GM12865 (cell line): Measurements from ENCODE around the gene NDST3.

ENCODE experiments used
- DNase-seq: peaks from one replicate; pipeline ENCODE4 v3.0.0; 2010; ENCODE audit warnings: low read depth
- H3K4me3 ChIP-seq: 2 replicates; pipeline ENCODE4 v1.5.1; 2011; ENCODE audit warnings: mild to moderate bottlenecking, low read depth, low read length, control low read depth
- TF ChIP-seq, protein P1 (sequence below): IDR thresholded peaks from 2 replicates; pipeline ENCODE4 v1.5.1; 2011; ENCODE audit warnings: low read length, control low read depth, low read depth, inconsistent platforms; ENCODE audit not compliant: insufficient read depth; ENCODE audit errors: missing control alignments

NDST3 gene

DNA sequence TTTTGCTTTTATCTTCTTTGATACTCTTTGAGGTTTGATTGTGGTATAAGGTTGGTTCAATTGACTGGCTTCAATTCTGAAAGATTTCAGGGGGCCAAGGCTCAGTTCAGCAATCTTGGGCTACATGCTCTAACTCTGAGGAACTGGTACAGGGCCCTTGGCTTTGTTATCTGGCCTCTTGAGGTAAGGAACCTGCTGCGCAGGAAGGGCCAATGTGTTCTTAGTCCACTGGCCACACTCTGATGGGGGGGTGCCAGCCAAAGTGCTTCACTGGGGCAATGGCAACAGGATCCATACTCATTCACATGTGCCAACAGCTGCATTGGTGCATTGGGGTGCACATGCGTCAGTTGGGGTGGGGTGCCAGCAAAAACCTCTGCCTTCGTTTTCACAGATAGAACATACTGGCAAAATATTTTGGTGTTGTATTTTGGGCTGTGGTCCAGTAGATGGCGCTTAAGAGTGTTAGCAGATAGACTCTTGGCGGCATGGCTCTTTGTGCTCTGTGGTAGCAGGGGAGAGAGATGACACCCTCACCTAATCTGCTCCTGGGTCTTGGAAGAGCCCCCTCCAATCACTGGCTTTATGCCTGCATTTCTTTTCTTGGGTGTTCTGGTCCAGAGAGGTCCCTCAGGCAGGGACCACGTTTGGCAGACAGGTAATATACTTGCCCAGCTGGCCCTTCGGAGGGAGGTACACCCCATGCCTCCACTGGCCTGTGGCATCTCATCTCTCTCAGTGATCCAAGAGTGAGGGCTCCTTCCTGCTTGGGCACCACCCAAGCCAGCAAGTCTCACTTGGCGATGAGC is 42.9 kb downstream of the NDST3 start:
- TF ChIP-seq, protein P1, sequence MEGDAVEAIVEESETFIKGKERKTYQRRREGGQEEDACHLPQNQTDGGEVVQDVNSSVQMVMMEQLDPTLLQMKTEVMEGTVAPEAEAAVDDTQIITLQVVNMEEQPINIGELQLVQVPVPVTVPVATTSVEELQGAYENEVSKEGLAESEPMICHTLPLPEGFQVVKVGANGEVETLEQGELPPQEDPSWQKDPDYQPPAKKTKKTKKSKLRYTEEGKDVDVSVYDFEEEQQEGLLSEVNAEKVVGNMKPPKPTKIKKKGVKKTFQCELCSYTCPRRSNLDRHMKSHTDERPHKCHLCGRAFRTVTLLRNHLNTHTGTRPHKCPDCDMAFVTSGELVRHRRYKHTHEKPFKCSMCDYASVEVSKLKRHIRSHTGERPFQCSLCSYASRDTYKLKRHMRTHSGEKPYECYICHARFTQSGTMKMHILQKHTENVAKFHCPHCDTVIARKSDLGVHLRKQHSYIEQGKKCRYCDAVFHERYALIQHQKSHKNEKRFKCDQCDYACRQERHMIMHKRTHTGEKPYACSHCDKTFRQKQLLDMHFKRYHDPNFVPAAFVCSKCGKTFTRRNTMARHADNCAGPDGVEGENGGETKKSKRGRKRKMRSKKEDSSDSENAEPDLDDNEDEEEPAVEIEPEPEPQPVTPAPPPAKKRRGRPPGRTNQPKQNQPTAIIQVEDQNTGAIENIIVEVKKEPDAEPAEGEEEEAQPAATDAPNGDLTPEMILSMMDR: peak; percentile 71
- peak; percentile 53 for DNase-seq
- no peak overlapping the region for H3K4me3 ChIP-seq

DNA sequence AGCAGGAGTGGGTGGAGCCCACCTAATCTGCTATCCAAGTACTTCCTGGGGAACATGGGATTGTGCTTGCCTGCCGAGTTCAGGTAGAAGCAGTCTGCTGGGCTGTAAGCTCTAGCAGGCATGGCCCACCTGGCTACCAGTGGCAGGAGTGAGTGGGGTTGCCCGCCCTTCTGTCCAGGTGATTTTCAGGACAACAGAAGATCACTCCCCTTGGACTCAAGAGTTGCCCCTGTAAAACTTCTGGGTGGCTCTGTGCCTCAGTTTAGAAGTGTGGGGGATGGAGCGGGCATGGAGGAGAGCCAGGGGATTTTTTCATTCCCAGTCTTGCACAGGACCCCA is 43.5 kb downstream of the NDST3 start:
- no peak for DNase-seq
- H3K4me3 ChIP-seq: no peak overlapping the region
- TF ChIP-seq, protein P1: no peak

DNA sequence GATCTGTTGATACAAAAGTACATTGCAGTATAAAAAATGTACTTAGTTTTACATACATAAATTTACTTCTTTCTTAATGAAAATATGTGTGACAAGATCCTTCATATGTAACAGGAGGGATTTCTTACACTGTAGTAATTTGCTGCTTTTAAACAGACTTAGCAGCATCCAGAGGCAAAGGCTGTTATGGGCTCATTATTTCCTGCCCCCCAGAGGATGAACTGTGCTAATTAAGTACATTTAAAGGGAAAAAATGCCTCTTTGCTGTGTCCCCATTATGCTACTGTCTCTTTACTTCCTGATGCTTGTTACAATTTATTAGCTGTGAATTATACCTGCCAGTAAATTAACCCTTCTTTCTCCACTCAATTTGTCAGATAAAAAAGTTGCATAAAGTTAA is 47.1 kb downstream of the NDST3 start:
- H3K4me3 ChIP-seq: no peak overlapping the region
- TF ChIP-seq, protein P1: no peak
- no peak for DNase-seq

DNA sequence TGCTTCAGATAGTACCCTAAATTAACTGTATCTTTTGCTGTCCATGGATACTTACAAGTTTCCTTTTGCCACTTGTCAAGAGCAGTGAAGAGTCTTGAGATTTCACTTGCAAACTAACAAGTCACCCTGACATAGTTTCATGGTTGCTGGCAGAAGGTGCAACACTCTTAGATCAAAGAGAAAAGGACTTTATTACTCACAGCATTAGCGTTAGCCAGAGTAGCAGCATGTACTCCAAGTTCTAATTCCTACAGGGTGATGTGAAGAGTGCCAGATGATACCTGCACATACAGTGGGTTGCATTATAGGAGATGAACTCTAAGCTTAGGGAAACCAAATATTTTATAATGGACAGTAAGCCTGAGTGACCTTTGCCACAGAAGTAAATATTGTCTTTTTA is 47.9 kb downstream of the NDST3 start:
- no peak overlapping the region for H3K4me3 ChIP-seq
- no peak for DNase-seq
- TF ChIP-seq, protein P1: no peak

DNA sequence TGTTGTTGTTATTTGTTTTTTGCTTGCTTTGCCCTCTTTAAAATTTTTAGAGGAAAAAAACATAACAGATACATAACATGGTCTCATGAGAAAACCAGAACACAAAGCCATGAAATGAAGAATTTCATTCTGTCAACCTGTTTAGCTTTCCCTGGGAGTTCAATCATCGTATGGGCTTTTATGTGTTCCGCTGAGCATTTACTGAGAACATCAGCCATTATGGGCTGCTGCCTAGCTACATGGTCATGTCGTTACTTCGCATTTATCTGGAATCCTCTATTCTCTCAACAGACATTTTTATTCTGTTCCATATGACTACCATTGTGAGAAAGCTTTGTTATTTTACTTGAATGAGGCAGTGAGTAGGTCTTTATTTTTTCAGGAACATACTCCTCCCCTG is 51.4 kb downstream of the NDST3 start:
- DNase-seq: no peak
- TF ChIP-seq, protein P1: no peak
- no peak overlapping the region for H3K4me3 ChIP-seq

DNA sequence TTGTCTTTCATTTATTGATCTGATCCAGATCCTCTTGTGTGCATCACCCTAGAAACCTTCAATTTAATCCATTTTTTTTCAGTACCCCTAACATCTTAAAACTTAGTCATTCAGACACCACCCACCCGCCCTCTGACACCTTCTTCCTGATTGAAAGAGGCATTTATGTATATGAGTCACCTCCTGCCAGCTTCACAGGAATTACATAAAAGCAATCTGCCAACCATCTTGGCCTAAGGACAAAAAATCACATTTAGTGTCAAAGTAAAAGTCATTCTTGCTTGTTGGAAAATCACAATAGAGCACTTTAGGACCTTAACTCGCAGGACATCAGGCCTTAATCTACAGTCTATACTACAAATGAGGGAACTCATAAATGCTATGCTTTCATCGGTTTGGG is 52.1 kb downstream of the NDST3 start:
- TF ChIP-seq, protein P1: no peak
- no peak for DNase-seq
- no peak overlapping the region for H3K4me3 ChIP-seq

DNA sequence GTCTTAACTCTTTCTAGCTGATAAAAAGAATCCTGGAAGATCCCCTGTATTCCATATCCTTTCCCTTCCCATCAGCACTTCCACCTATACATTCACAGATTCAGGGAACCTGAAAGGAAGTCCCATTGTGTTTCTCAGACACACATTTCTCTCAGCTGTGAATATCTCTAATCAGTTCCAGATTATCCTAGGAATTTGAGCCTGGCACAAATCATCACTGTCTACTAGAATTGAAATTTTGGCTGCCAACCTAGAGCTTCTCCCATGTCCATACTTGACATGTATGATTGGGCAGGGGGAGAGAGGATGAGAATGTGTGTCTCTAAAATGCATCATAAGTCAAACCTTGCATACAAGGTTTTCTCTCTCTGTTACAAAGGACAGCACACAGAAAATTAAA is 53.1 kb downstream of the NDST3 start:
- H3K4me3 ChIP-seq: no peak overlapping the region
- DNase-seq: no peak
- TF ChIP-seq, protein P1: no peak
